ENCODE data around the gene CIB1. TPM values are rescaled to one million over a fixed set of nuclear protein-coding genes. Genes with fewer than 3 reads are reported as not detected.

CIB1 gene
- total RNA-seq, 4 donors from 2014 or later = 44.2 to 58.9 (median 45.9) TPM

DNA sequence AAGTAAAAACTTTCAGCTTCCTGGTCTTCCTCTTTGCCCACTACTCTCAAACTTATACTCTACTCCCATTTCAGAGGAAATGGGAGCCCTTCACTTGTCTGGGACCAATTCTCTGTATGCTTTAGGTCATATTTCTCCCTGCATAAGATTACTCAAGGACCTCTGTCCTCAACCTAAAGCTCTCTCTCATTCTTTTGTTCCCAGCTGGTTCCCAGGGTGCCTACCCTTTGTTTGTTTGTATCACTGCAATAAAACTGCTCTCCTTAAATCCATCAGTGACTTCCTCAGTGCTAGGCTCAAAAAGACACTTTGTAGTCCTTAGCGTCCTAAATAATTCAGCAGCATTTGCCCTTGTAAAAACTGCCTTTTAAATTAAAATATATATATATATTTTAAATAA is 34.7 kb upstream of the CIB1 start:
- no peak for TF ChIP-seq POLR2A (IDR thresholded peaks at IDR 0.05)
- TF ChIP-seq, protein P1, sequence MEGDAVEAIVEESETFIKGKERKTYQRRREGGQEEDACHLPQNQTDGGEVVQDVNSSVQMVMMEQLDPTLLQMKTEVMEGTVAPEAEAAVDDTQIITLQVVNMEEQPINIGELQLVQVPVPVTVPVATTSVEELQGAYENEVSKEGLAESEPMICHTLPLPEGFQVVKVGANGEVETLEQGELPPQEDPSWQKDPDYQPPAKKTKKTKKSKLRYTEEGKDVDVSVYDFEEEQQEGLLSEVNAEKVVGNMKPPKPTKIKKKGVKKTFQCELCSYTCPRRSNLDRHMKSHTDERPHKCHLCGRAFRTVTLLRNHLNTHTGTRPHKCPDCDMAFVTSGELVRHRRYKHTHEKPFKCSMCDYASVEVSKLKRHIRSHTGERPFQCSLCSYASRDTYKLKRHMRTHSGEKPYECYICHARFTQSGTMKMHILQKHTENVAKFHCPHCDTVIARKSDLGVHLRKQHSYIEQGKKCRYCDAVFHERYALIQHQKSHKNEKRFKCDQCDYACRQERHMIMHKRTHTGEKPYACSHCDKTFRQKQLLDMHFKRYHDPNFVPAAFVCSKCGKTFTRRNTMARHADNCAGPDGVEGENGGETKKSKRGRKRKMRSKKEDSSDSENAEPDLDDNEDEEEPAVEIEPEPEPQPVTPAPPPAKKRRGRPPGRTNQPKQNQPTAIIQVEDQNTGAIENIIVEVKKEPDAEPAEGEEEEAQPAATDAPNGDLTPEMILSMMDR (IDR thresholded peaks at IDR 0.05) = no peak
- peaks cover 9 to 44% (median 18%) of the 10 kb centered on the region in 3 donors for H3K36me3 ChIP-seq
- no peaks in the 10 kb centered on the region for H3K9me3 ChIP-seq
- DNase-seq = no peak
- H3K4me1 ChIP-seq = peaks cover 18 to 75% (median 41%) of the 10 kb centered on the region in 3 donors
- no peaks in the 10 kb centered on the region for H3K27me3 ChIP-seq
- peak overlapping the region in 1 of 4 donors; percentile 80 for H3K4me3 ChIP-seq
- intact Hi-C loops (cut with DNase I) = no loop called here
- H3K27ac ChIP-seq = no peak overlapping the region
- WGBS, 2 donors = 38 to 50% methylated on average over 1 of the region's 1 CpG

DNA sequence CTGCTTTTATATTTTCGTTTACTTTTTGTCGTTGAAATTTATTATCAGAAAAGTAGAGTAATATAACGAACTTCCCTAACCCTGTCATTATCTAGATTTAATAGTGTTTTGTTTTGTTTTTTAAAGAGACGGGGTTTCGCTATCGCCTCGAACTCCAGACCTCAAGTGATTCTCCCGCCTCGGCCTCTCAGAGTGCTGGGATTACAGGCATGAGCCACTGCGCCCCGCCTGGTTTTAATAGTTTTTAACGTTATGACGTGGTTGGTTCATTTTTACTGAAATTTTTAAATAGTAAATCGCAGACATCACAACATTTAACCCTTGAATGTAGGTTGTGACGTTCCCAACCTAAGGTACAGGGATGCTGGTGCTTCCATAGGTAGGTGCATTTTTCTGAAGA is 32.7 kb upstream of the CIB1 start:
- intact Hi-C loops (cut with DNase I) = no loop called here
- Histone ChIP-seq H3K27me3 (no peaks in the 10 kb centered on the region), H3K9me3 (no peaks in the 10 kb centered on the region), H3K27ac (peak overlapping the region; percentile 90 to 98 (median 97)), H3K4me1 (peaks cover 22 to 81% (median 54%) of the 10 kb centered on the region in 3 donors), H3K4me3 (peak overlapping the region; percentile 53 to 83 (median 74)), H3K36me3 (peaks cover 8 to 25% (median 14%) of the 10 kb centered on the region in 3 donors)
- 4 to 5% methylated on average over 15 of the region's 15 CpGs for WGBS, 2 donors
- TF ChIP-seq, protein P1 (IDR thresholded peaks at IDR 0.05) = no peak
- TF ChIP-seq POLR2A (IDR thresholded peaks at IDR 0.05) = no peak
- no peak for DNase-seq

DNA sequence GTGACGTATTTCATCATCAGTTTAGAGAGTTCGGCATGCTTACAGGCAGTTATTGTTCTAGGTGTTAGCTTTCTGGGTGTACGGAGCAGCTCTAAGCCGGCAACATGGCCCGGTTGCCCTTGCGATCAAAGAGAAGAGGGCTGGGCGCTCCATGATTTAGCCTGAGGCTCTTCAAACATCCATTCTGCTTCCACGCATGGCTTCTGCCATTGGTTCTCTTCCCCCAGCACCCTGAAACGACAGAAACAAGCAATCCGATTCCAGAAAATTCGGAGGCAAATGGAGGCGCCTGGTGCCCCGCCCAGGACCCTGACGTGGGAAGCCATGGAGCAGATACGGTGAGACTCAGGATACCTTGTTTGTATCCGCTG is 32.3 kb upstream of the CIB1 start:
- peak overlapping the region; percentile 90 to 98 (median 97) for H3K27ac ChIP-seq
- intact Hi-C loops (cut with DNase I) = no loop called here
- no peak for TF ChIP-seq POLR2A (IDR thresholded peaks at IDR 0.05)
- TF ChIP-seq, protein P1 (IDR thresholded peaks at IDR 0.05) = no peak
- H3K36me3 ChIP-seq = peaks cover 4 to 20% (median 10%) of the 10 kb centered on the region in 3 donors
- H3K4me1 ChIP-seq = peaks cover 22 to 79% (median 51%) of the 10 kb centered on the region in 3 donors
- DNase-seq = no peak
- peak overlapping the region; percentile 53 to 83 (median 74) for H3K4me3 ChIP-seq
- no peaks in the 10 kb centered on the region for H3K27me3 ChIP-seq
- H3K9me3 ChIP-seq = no peaks in the 10 kb centered on the region
- WGBS, 2 donors = 0% methylated on average over 8 to 13 of the region's 16 CpGs

DNA sequence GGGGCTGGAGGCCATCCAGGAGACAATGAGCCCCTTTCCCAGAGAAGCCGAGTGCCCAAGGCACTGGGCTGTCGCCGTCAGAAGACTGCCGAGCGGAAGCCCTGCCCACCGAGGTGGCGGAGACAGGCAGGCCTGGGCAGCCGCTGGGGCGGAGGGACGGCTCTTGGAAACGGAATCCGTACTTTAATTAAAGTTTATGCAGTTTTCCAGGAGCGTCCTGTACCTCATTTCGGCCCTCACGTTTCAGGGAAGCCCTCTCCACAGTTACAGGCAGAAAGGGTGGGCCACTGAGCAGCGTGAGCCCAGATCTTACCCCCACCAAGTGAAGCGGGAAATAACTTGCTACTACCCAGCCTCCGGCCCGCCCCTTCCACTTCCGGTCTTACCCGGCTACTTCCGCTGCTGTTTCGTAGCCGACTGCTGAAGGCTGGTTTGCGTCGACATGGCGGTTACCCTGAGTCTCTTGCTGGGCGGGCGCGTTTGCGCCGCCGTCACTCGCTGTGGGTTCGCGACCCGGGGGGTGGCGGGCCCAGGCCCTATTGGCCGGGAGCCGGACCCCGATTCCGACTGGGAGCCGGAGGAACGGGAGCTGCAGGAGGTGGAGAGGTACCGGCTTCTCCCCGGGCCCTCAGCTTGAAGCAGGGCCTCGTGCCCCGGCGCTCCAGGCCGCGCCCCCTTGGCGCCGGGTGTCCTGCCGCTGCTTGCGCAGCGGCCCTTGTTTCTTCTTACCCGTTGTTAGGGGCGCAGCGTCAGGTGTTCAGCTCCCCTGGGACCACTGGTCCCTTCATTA is 31.7 kb upstream of the CIB1 start, which contains the start of gene NGRN:
Gene NGRN (plus strand): TSS at position 402 of the 790 bp plus-strand sequence. CDS start 41 bp downstream, at position 443.
- Histone ChIP-seq H3K27me3 (no peaks in the 10 kb centered on the region), H3K4me1 (peaks cover 22 to 73% (median 45%) of the 10 kb centered on the region in 3 donors)
- TF ChIP-seq POLR2A (IDR thresholded peaks at IDR 0.05) = peak in 3 of 4 donors; percentile 36 to 90 (median 68)
- TF ChIP-seq, protein P1 (IDR thresholded peaks at IDR 0.05) = no peak

DNA sequence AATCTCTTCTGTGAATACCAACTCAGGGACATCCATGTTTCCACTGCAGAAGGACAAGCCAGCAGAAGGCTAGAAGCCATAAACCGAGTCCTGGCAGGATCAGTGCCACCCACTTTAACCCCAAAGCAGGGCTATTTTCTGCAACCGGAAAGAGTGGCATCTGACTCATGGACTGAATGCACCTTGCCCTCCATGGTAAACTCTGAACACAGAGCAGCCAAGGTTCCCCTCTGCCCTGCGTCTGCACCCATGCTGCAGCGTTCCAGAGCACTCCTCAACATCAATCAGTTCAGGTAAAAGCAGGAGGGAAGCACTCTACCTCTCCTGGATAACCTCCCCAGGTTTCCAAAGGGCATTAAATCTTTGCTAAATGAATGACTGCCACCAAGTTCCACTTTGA is 30.9 kb upstream of the CIB1 start:
- no peak for DNase-seq
- peak overlapping the region; percentile 90 to 98 (median 97) for H3K27ac ChIP-seq
- TF ChIP-seq, protein P1 (IDR thresholded peaks at IDR 0.05) = no peak
- TF ChIP-seq POLR2A (IDR thresholded peaks at IDR 0.05) = no peak
- peaks cover 4 to 7% (median 4%) of the 10 kb centered on the region in 3 donors for H3K36me3 ChIP-seq
- H3K4me1 ChIP-seq = peaks cover 22 to 65% (median 43%) of the 10 kb centered on the region in 3 donors
- peak overlapping the region; percentile 53 to 83 (median 74) for H3K4me3 ChIP-seq
- H3K27me3 ChIP-seq = no peaks in the 10 kb centered on the region
- 0 to 26% methylated on average over 2 of the region's 4 CpGs for WGBS, 2 donors
- no peaks in the 10 kb centered on the region for H3K9me3 ChIP-seq
- intact Hi-C loops (cut with DNase I) = no loop called here

More for the DNA sequence above, 31.7 kb upstream of the CIB1 start, which contains the start of gene NGRN:
- DNase-seq = peak; percentile 64
- H3K27ac ChIP-seq = peak within 1 kb of the TSS; percentile 90 to 98 (median 97)
- intact Hi-C loops (cut with DNase I) = no loop called here
- H3K36me3 ChIP-seq = peaks cover 4 to 15% (median 5%) of the 10 kb centered on the region in 3 donors
- peak within 1 kb of the TSS; percentile 53 to 83 (median 74) for H3K4me3 ChIP-seq
- 0% methylated on average over 10 to 11 of the region's 59 CpGs for WGBS, 2 donors
- no peaks in the 10 kb centered on the region for H3K9me3 ChIP-seq
